Activated T-cell treated with anti-CD3 and anti-CD28 coated beads, Interleukin-2, amount 50 U/mL, for 72 hours (primary cell): ENCODE measurements around the gene BCR. TPM values are rescaled to one million over a fixed set of nuclear protein-coding genes. Genes with fewer than 3 reads are reported as not detected.

Experiments
- ATAC-seq, 2 donors: fragments of 150-1000 bp; cut with Tn5 transposase; replicated peaks in 1 of 2; 2 replicates each; pipeline ENCODE4 v1.10.0; 2021; ENCODE audit warnings: moderate library complexity in 2 of 2, mild to moderate bottlenecking in 1 of 2
- DNase-seq, 2 donors: peaks; one replicate each; pipeline ENCODE4 v3.0.0; 2021 to 2022; ENCODE audit warnings: mixed read lengths in 1 of 2
- H3K27ac Mint-ChIP-seq: one replicate; pipeline ENCODE4 v1.8.0; 2022; ENCODE audit warnings: mild to moderate bottlenecking, moderate library complexity, mixed read lengths
- H3K27me3 Mint-ChIP-seq: one replicate; pipeline ENCODE4 v1.8.0; 2022; ENCODE audit warnings: low read depth, mixed read lengths
- H3K36me3 Mint-ChIP-seq, 2 donors: one replicate each; pipeline ENCODE4 v1.8.0; 2022; ENCODE audit warnings: mixed read lengths in 2 of 2, mild to moderate bottlenecking in 1 of 2; ENCODE audit not compliant: insufficient read depth in 2 of 2
- H3K4me1 Mint-ChIP-seq: one replicate; pipeline ENCODE4 v1.8.0; 2022; ENCODE audit warnings: low read depth, mixed read lengths
- H3K4me3 Mint-ChIP-seq, 2 donors: one replicate each; pipeline ENCODE4 v1.8.0; 2022; ENCODE audit warnings: mild to moderate bottlenecking in 2 of 2, mixed read lengths in 2 of 2, moderate library complexity in 2 of 2
- H3K9me3 Mint-ChIP-seq, 2 donors: one replicate each; pipeline ENCODE4 v1.8.0; 2022; ENCODE audit warnings: mixed read lengths in 2 of 2
- total RNA-seq, 2 donors: library from RNA; stranded (reverse); gene quantifications; one replicate each; pipeline ENCODE4 v1.2.3, GENCODE V29; 2022

BCR gene
- total RNA-seq, 2 donors from 2014 or later, result 40.3 to 50.0 TPM

DNA sequence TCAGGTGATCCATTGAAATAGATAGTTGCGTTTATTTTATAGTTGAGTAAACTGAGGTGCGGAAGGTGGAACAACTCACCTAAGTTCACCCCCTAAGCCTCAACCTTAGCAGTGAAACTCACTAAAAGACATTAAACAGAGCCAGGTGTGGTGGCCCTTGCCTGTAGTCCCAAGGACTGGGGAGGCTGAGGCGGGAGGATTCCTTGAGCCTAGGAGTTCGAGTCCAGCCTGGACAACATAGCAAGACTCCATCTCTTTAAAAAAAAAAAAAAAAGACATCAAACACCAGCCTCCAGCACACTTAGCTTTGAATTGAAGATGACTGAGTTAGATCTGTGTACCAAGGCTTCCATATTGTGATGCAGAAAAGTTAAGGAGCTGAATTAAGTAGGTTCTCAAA lies 35.9 kb upstream of the BCR start:
- ATAC-seq, result no peak
- Mint-ChIP-seq H3K4me1 (peaks cover 34% of the 10 kb centered on the region), H3K27me3 (no peaks in the 10 kb centered on the region), H3K4me3 (peak overlapping the region; percentile 19 to 79), H3K27ac (no peak overlapping the region), H3K36me3 (no peaks in the 10 kb centered on the region), H3K9me3 (no peaks in the 10 kb centered on the region)
- DNase-seq, result no peak

DNA sequence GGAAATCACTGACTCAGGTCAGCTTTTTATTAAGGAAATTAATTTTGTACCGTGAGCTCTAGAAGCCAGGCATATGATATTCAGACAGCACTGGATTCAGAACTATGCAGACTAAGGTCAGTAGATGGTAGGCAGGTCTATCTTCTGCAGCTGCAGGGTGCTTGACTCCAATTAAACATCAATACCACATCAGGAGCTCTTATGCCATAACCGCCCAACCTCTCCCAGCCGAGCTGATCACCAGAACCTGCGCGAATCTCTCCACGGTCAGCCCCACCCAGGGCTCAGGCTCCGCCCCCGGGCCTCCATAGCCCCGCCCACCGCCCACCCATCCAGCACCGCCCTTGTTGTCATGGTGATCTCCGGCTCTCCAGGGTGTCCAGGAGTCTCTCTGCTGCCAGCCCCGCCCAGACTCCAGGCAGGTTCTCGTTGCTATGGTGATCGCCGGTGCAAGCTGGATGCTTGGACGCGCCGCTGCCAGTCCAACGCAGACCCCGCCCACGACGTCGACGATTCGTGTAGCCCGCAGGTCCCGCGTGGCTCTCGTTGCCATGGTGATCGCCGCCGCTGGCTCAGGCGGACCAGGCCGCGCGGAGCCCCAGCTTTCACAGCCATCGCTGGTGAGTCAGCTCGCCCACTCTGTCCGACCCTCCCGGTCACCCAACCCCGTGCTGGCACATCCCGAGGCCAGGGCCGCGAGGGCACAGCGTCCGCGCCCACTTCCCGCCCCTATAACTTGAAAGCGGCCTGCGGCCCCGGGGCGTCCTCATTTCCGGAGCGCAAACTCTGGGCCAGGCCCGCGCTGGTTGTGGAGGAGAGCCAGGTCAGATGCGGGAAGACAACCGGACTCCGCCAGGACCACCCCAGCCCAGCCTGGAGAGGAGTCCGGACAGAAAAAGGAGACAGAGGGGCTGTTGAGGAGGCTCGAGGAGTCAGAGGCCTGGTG lies 35.1 kb upstream of the BCR start, which contains the start of gene RAB36:
Gene RAB36 (plus strand): TSS at position 546 of the 946 bp plus-strand sequence. CDS start 1,140 bp downstream, outside the sequence.
- Mint-ChIP-seq H3K4me3 (peak within 1 kb of the TSS; percentile 78 to 79), H3K4me1 (peaks cover 32% of the 10 kb centered on the region), H3K27ac (no peak within 1 kb of the TSS), H3K36me3 (no peaks in the 10 kb centered on the region), H3K9me3 (no peaks in the 10 kb centered on the region), H3K27me3 (no peaks in the 10 kb centered on the region)
- ATAC-seq, result peak; percentile 36 to 52
- DNase-seq, result peak; percentile 80 to 87

DNA sequence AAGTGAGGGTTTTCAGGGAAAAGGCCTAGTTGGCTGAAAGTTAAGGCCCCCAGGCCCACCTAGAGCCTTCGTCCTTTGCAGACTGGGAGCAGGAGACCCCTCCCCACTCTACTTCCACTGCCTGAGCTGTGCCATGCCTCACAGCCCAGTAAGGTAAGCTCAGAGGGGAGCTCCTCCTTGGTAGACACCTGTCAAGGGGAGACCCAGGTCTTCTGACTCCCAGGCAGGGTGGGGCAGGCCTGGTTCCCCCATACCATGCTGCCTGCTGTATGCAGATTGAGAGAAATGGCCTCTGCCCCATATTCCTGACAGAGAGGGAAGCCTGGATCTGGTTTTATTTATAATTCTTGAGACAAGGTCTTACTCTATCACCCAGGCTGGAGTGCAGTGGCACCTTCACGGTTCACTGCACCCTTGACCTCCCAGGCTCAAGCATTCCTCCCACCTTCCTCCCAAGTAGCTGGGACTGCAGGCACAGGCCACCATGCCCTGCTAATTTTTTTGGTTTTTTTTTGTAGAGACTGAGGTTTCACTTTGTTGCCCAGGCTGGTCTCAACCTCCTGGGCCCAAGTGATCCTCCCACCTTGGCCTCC lies 34.3 kb upstream of the BCR start:
- ATAC-seq (no peak), DNase-seq (no peak)
- Mint-ChIP-seq H3K27me3 (no peaks in the 10 kb centered on the region), H3K27ac (no peak overlapping the region), H3K4me1 (peaks cover 30% of the 10 kb centered on the region), H3K36me3 (no peaks in the 10 kb centered on the region), H3K4me3 (peak overlapping the region in 1 of 2 donors; percentile 78), H3K9me3 (no peaks in the 10 kb centered on the region)

DNA sequence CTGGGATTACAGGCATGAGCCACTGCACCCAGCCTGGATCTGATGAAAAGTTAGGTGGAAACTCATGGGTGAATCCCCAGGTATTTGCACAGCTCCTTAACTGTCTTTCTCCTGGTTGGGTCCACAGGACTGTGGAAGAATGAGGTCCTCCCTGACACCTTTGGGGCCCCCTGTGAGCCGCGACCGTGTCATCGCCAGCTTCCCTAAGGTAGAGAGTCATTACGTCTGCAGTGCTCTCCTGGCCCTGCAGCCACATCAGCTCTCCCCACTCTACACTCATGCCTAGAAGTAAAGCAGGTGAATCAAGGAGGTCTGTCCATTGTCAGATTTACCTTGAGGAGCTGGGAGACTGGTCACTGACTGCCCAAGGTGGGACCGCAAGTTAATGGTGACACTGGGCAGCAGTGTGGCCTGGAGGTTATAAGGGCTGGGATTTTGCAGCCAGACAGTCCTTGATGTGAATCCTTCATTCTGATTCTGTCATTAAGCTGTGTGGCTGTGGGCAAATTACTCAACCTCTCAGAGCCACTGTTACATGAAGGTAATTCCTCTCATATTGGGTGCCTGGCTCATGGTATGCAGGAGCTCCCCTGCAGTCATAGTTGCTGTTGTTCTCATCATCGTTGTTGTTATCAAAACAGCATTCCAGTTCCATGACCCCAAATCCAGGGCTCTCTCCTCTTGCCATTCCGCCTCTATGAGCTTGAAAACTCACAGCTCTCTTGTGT lies 33.7 kb upstream of the BCR start:
- Mint-ChIP-seq H3K4me1 (peaks cover 25% of the 10 kb centered on the region), H3K4me3 (no peak overlapping the region), H3K27ac (no peak overlapping the region), H3K9me3 (no peaks in the 10 kb centered on the region), H3K36me3 (no peaks in the 10 kb centered on the region), H3K27me3 (no peaks in the 10 kb centered on the region)
- ATAC-seq (no peak), DNase-seq (no peak)

DNA sequence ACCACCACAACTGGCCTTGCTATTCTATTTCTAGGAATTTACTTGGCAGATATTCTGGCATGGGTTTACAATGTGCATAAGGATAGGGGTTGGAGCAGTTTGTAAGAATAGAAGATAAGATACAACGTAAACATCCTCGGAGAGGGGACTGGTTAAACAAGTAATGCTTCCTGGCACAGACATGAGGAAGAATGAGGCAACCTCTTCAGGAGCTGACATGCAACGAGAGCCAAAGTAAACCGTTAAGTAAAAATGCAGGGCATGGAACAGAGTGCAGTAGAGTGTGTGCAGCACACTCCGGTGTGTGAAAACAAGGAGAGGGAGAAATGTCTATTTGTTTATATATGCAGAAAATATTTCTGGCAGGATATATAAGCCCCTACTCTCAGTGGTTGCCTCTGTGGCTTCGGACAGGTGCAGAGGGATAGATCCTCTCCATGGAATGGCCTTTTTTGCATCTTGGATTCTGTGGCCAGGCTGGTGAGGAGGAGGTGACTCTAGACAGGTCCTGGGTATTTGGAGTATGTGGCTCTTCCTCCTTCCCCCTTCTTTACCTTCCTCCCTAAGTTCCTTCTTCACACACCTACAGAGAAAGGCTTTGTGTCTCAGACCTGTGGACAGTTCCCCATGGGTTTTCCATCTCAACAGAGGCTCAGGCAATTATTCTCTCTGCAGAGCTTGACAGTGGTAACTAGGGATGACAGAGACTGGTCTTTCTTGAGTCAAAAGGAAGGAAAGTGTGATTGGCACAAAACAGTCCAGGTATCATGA lies 32.5 kb upstream of the BCR start:
- DNase-seq (no peak), ATAC-seq (no peak)
- Mint-ChIP-seq H3K4me1 (peaks cover 16% of the 10 kb centered on the region), H3K36me3 (no peaks in the 10 kb centered on the region), H3K4me3 (no peak overlapping the region), H3K27ac (no peak overlapping the region), H3K9me3 (no peaks in the 10 kb centered on the region), H3K27me3 (no peaks in the 10 kb centered on the region)

DNA sequence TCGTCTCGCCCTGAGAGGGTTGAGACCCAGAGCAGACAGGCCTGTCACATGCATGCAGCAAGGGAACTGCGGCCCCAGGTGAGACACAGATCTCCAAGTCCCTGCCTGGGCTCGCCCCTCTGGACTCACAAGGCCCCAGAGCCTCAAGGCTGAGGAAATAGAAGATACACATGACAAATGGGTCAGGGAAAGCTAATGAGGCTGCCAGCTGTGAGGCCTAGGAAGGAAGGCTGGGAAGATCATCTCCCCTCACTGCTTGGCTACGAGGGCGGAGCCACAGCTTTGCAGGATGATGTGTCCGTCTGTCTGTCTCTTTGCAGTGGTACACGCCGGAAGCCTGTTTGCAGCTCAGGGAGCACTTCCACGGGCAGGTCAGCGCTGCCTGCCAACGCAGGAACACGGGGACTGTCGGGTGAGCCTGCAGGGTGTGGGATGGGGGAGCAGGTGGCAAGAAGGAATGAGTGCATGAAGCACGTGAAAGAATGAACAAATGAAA lies 30.5 kb upstream of the BCR start:
- no peak for ATAC-seq
- Mint-ChIP-seq H3K27ac (no peak overlapping the region), H3K4me3 (no peak overlapping the region), H3K9me3 (no peaks in the 10 kb centered on the region), H3K27me3 (no peaks in the 10 kb centered on the region), H3K4me1 (peaks cover 18% of the 10 kb centered on the region), H3K36me3 (no peaks in the 10 kb centered on the region)
- no peak for DNase-seq

- ATAC-seq, result no peak
- DNase-seq, result no peak
- no peak overlapping the region for H3K27ac Mint-ChIP-seq
- no peaks in the 10 kb centered on the region for H3K36me3 Mint-ChIP-seq
- H3K4me3 Mint-ChIP-seq, result no peak overlapping the region
- H3K9me3 Mint-ChIP-seq, result no peaks in the 10 kb centered on the region
- no peaks in the 10 kb centered on the region for H3K27me3 Mint-ChIP-seq
- H3K4me1 Mint-ChIP-seq, result peaks cover 11% of the 10 kb centered on the region
Measured at GRCh38 chr22:23150762-23151161, 29.5 kb upstream of the BCR start.

- DNase-seq (no peak), ATAC-seq (no peak)
- no peaks in the 10 kb centered on the region for H3K36me3 Mint-ChIP-seq
- H3K4me1 Mint-ChIP-seq, result peaks cover 11% of the 10 kb centered on the region
- H3K9me3 Mint-ChIP-seq, result no peaks in the 10 kb centered on the region
- H3K27me3 Mint-ChIP-seq, result no peaks in the 10 kb centered on the region
- H3K4me3 Mint-ChIP-seq, result no peak overlapping the region
- no peak overlapping the region for H3K27ac Mint-ChIP-seq
Measured at GRCh38 chr22:23151827-23152226, 28.5 kb upstream of the BCR start.

GRCh38 chr22:23152238-23153114 lies 27.8 kb upstream of the BCR start:
- H3K27ac Mint-ChIP-seq, result no peak overlapping the region
- no peak for DNase-seq
- no peak overlapping the region for H3K4me3 Mint-ChIP-seq
- no peaks in the 10 kb centered on the region for H3K27me3 Mint-ChIP-seq
- no peaks in the 10 kb centered on the region for H3K36me3 Mint-ChIP-seq
- ATAC-seq, result no peak
- no peaks in the 10 kb centered on the region for H3K9me3 Mint-ChIP-seq
- peaks cover 11% of the 10 kb centered on the region for H3K4me1 Mint-ChIP-seq

GRCh38 chr22:23153994-23154393 lies 26.3 kb upstream of the BCR start:
- Mint-ChIP-seq H3K4me3 (no peak overlapping the region), H3K27me3 (no peaks in the 10 kb centered on the region), H3K36me3 (no peaks in the 10 kb centered on the region), H3K4me1 (peaks cover 11% of the 10 kb centered on the region), H3K9me3 (no peaks in the 10 kb centered on the region), H3K27ac (no peak overlapping the region)
- ATAC-seq (no peak), DNase-seq (no peak)

- H3K36me3 Mint-ChIP-seq, result no peaks in the 10 kb centered on the region
- DNase-seq, result no peak
- ATAC-seq, result no peak
- H3K4me3 Mint-ChIP-seq, result no peak overlapping the region
- H3K27ac Mint-ChIP-seq, result no peak overlapping the region
- H3K27me3 Mint-ChIP-seq, result no peaks in the 10 kb centered on the region
- peaks cover 11% of the 10 kb centered on the region for H3K4me1 Mint-ChIP-seq
- H3K9me3 Mint-ChIP-seq, result no peaks in the 10 kb centered on the region
Measured at GRCh38 chr22:23154461-23154860, 25.8 kb upstream of the BCR start.

DNA sequence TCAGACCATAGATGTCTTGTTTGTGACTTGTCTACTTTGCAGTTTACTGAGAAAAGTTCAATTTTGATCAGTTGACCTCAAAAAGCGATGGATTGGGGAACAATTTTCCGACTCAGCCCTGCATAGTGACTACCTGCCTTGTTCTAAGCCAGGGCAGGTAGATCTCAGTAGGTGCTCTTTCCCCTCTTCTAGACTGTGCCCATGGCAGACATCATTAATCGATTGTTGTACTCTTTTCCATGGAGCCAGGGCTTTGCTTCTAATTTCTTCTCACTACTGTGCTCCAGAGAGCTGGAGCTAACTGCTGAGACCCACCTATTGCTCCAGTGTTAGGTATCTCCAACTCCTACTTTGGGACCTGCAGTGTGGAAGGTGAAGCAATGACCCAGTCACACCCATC lies 25.2 kb upstream of the BCR start:
- Mint-ChIP-seq H3K36me3 (no peaks in the 10 kb centered on the region), H3K9me3 (no peaks in the 10 kb centered on the region), H3K27ac (no peak overlapping the region), H3K27me3 (no peaks in the 10 kb centered on the region), H3K4me3 (no peak overlapping the region), H3K4me1 (peaks cover 11% of the 10 kb centered on the region)
- DNase-seq (no peak), ATAC-seq (no peak)
